Peyer's patch (tissue), 4 donors: Measurements from ENCODE around the gene AHDC1. TPM values are rescaled to one million over a fixed set of nuclear protein-coding genes. Genes with fewer than 3 reads are reported as not detected.

ENCODE experiments used
- DNase-seq, 3 donors: peaks; one replicate each; pipeline ENCODE4 v3.0.0-alpha.2; 2017 to 2019
- H3K27ac ChIP-seq, 4 donors: fragments of 200-600 bp; sonication (generic); one replicate each; pipeline ENCODE4 v1.5.1; 2016 to 2019
- H3K27me3 ChIP-seq, 2 donors: fragments of 200-600 bp; sonication (generic); one replicate each; pipeline ENCODE4 v1.5.1; 2019
- H3K36me3 ChIP-seq, 3 donors: fragments of 200-600 bp; sonication (generic); one replicate each; pipeline ENCODE4 v1.5.1; 2016 to 2019
- H3K4me1 ChIP-seq, 4 donors: fragments of 200-600 bp; sonication (generic); one replicate each; pipeline ENCODE4 v1.5.1; 2016 to 2019
- H3K4me3 ChIP-seq, 4 donors: fragments of 200-600 bp; sonication (generic); 1 replicate in 3 of 4; 2 replicates in 1 of 4; pipeline ENCODE4 v1.5.1; 2016 to 2019; ENCODE audit warnings: mild to moderate bottlenecking in 1 of 4
- H3K9me3 ChIP-seq, 4 donors: fragments of 200-600 bp; sonication (generic); one replicate each; pipeline ENCODE4 v1.5.1; 2016 to 2019; ENCODE audit warnings: mild to moderate bottlenecking in 1 of 4
- CTCF ChIP-seq, 6 experiments: fragments of 450-650 bp in 4 of 6; fragments of 200-600 bp in 2 of 6; sonication (generic) in 1 of 6; IDR thresholded peaks; one replicate each; pipeline ENCODE4 v1.5.1; 2017 to 2019; ENCODE audit warnings: antibody characterized with exemption in 6 of 6, mild to moderate bottlenecking in 3 of 6, moderate library complexity in 1 of 6
- POLR2A ChIP-seq, 2 donors: fragments of 450-650 bp; IDR thresholded peaks; one replicate each; pipeline ENCODE4 v1.5.1; 2017; ENCODE audit warnings: antibody characterized with exemption in 2 of 2, mild to moderate bottlenecking in 2 of 2, moderate library complexity in 2 of 2
- total RNA-seq, 4 donors: library from RNA; depleted of rRNA; stranded (reverse); fragments of >200 nt; gene quantifications; one replicate each; pipeline ENCODE4 v1.1.0, GENCODE V29; 2016

AHDC1 gene
- total RNA-seq, 4 donors from 2014 or later: 7.0 to 21.5 (median 12.0) TPM

- TF ChIP-seq CTCF (IDR thresholded peaks at IDR 0.05) (no peak), POLR2A (IDR thresholded peaks at IDR 0.05) (no peak)
- H3K9me3 ChIP-seq: no peaks in the 10 kb centered on the region
- H3K27me3 ChIP-seq: no peaks in the 10 kb centered on the region
- no peak for DNase-seq
- peaks cover 0 to 60% (median 2%) of the 10 kb centered on the region in 4 donors for H3K4me1 ChIP-seq
- H3K36me3 ChIP-seq: no peaks in the 10 kb centered on the region
- peak overlapping the region in 3 of 4 donors; percentile 44 to 63 (median 59) for H3K27ac ChIP-seq
- no peak overlapping the region for H3K4me3 ChIP-seq
These were observed 14.0 kb downstream of the AHDC1 start for GRCh38 chr1:27589841-27590426.

- H3K4me3 ChIP-seq: no peak overlapping the region
- H3K36me3 ChIP-seq: no peaks in the 10 kb centered on the region
- DNase-seq: no peak
- no peak for TF ChIP-seq POLR2A (IDR thresholded peaks at IDR 0.05)
- TF ChIP-seq CTCF (IDR thresholded peaks at IDR 0.05): no peak
- no peaks in the 10 kb centered on the region for H3K9me3 ChIP-seq
- H3K4me1 ChIP-seq: peaks cover 0 to 55% (median 2%) of the 10 kb centered on the region in 4 donors
- H3K27ac ChIP-seq: peak overlapping the region in 3 of 4 donors; percentile 44 to 63 (median 59)
- no peaks in the 10 kb centered on the region for H3K27me3 ChIP-seq
These were observed 14.5 kb downstream of the AHDC1 start for GRCh38 chr1:27589441-27589840.

GRCh38 chr1:27588256-27589232 lies 15.4 kb downstream of the AHDC1 start:
- H3K4me1 ChIP-seq: peaks cover 0 to 46% (median 2%) of the 10 kb centered on the region in 4 donors
- no peak overlapping the region for H3K4me3 ChIP-seq
- H3K36me3 ChIP-seq: no peaks in the 10 kb centered on the region
- peak overlapping the region in 2 of 4 donors; percentile 44 to 59 for H3K27ac ChIP-seq
- no peaks in the 10 kb centered on the region for H3K9me3 ChIP-seq
- H3K27me3 ChIP-seq: no peaks in the 10 kb centered on the region
- no peak for TF ChIP-seq POLR2A (IDR thresholded peaks at IDR 0.05)
- TF ChIP-seq CTCF (IDR thresholded peaks at IDR 0.05): no peak
- no peak for DNase-seq

GRCh38 chr1:27585684-27586083 lies 18.3 kb downstream of the AHDC1 start:
- Histone ChIP-seq H3K36me3 (no peaks in the 10 kb centered on the region), H3K4me1 (peaks cover 0 to 18% (median 0%) of the 10 kb centered on the region in 4 donors), H3K4me3 (no peak overlapping the region), H3K9me3 (no peaks in the 10 kb centered on the region), H3K27ac (no peak overlapping the region), H3K27me3 (no peaks in the 10 kb centered on the region)
- TF ChIP-seq POLR2A (IDR thresholded peaks at IDR 0.05) (no peak), CTCF (IDR thresholded peaks at IDR 0.05) (no peak)
- no peak for DNase-seq

GRCh38 chr1:27584453-27584852 lies 19.5 kb downstream of the AHDC1 start:
- Histone ChIP-seq H3K4me3 (no peak overlapping the region), H3K27ac (no peak overlapping the region), H3K36me3 (no peaks in the 10 kb centered on the region), H3K9me3 (no peaks in the 10 kb centered on the region), H3K4me1 (peaks cover 0 to 6% (median 0%) of the 10 kb centered on the region in 4 donors), H3K27me3 (no peaks in the 10 kb centered on the region)
- no peak for DNase-seq
- TF ChIP-seq CTCF (IDR thresholded peaks at IDR 0.05) (no peak), POLR2A (IDR thresholded peaks at IDR 0.05) (no peak)
